ENCODE data around the gene MRGPRX4.
"Not testable (repeated sequence)": the region's sequence is repeated elsewhere in the genome, so short reads cannot be mapped to it uniquely, and the experiment has no call there.

MRGPRX4 gene

DNA sequence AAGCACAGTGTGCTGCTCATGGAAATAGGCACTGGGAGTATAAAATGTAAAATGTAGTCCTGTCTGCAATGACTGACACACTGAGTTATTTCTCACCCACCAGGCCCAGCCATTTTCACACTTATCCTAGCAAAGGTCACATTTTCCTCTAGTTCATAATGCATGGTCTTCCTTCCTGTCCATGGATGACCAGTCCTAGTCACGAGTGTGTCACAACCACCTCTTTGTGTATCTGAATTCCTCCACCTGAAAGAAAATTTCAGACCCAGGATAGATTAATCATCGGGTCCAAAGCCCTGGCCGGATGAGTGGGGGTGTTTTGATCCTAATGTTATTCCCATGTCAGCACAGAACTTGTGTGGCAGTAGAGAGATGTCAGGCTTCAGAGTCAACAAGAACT is at the start of gene MRGPRX4:
Gene MRGPRX4 (plus strand): TSS at position 172 of the 400 bp plus-strand sequence. CDS start 420 bp downstream, outside the sequence.
- TF ChIP-seq GATA1 (IDR thresholded peaks at IDR 0.05; ENCODE audit: low read depth, low read length) (no peak), POLR2A (IDR thresholded peaks at IDR 0.05; ENCODE audit: low read length) (no peak)
- DNase-seq = no peak

DNA sequence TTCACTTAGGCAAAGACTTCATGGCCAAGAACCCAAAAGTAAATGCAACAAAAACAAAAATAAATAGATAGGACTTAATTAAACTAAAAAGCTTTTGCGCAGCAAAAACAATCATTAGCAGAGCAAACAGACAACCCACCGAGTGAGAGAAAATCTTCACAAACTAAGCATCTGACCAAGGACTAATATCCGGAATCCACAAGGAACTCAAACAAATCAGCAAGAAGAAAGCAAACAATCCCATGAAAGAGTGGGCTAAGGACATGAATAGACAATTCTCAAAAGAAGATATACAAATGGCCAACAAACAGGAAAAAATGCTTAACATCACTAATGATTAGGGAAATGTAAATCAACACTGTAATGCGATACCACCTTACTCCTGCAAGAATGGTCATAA is 41.5 kb upstream of the MRGPRX4 start:
- not testable (repeated sequence) for DNase-seq

DNA sequence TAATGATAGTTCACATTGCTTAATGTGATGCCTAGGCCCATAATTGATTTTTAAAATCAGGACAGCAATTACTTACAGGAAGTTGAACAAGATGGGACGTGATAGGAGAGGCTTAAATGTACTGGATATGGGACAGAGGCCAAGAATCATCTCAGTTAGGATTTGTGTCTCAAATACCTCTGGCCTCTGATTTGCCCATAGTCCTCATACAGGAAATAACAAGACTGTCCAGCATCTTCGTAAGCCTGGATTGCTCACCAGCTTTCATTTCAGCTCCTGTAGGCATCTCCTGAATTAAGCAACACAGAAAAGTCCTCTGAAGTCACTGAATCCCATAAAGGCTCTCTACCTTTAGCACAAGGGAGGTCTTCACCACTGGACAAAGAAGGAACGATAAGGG is 40.3 kb upstream of the MRGPRX4 start, which contains the start of gene MRGPRX3:
Gene MRGPRX3 (plus strand): TSS at position 231 of the 400 bp plus-strand sequence. CDS start 4,632 bp downstream, outside the sequence.
- TF ChIP-seq POLR2A (IDR thresholded peaks at IDR 0.05; ENCODE audit: low read length) (no peak), GATA1 (IDR thresholded peaks at IDR 0.05; ENCODE audit: low read depth, low read length) (no peak)
- no peak for DNase-seq

DNA sequence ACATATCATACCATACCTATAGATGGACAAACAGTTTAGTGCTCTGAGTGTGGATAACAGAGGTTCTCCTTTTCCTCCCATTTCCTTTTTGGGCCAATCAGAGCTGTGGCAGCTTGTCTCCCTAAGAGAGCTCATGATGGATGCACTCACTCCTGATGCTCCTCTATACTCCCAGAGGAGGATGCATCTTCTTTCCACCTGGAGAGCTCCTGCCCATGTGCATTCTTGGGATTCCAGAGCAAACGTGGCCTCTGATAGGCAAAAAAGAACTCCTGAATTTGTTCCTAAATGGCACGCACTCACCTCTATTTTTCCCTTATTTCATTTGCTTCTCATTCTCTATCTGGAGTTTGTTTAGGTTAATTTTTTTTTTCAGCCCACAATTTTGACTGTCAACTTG is 37.3 kb upstream of the MRGPRX4 start:
- no peak for TF ChIP-seq POLR2A (IDR thresholded peaks at IDR 0.05; ENCODE audit: low read length)
- TF ChIP-seq GATA1 (IDR thresholded peaks at IDR 0.05; ENCODE audit: low read depth, low read length) = no peak
- DNase-seq = no peak

DNA sequence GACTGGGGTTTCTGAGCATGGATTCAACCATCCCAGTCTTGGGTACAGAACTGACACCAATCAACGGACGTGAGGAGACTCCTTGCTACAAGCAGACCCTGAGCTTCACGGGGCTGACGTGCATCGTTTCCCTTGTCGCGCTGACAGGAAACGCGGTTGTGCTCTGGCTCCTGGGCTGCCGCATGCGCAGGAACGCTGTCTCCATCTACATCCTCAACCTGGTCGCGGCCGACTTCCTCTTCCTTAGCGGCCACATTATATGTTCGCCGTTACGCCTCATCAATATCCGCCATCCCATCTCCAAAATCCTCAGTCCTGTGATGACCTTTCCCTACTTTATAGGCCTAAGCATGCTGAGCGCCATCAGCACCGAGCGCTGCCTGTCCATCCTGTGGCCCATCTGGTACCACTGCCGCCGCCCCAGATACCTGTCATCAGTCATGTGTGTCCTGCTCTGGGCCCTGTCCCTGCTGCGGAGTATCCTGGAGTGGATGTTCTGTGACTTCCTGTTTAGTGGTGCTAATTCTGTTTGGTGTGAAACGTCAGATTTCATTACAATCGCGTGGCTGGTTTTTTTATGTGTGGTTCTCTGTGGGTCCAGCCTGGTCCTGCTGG is 35.3 kb upstream of the MRGPRX4 start:
- no peak for DNase-seq
- no peak for TF ChIP-seq POLR2A (IDR thresholded peaks at IDR 0.05; ENCODE audit: low read length)
- TF ChIP-seq GATA1 (IDR thresholded peaks at IDR 0.05; ENCODE audit: low read depth, low read length) = no peak

DNA sequence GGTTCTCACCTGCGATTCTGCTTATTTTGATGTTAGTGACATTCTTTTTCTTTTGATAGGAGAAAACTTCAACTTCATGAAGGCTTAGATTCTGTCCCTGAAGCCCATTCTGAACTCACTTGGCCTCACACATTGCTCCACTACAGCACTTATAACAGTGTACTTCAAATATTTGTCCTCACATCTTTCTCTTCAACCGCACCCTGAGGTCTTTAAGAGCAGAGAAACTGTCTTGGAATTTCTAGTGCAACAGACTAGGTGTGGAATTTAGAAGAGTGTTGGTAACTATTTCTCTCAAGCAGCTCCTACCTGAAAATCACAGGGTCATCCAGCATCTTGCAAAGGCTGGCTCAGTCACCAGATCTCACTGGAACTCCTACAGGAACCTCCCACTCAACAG is 32.5 kb upstream of the MRGPRX4 start:
- no peak for DNase-seq

DNA sequence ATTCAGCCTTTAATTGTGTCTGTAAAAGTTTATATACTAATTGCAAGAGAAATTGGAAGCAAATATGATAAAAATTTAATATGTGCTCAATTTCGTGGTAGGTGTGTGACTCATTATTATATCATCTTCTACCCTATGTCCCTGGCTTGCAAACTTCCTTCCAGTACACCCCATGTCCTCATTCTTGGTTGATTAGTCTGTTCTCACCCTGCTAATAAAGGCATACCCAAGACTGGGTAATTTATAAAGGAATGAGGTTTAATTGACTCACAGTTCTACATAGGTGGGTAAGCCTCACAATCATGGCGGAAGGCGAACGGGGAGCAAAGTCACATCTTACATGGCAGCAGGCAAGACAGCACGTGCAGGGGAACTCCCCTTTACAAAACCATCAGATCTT is 28.4 kb upstream of the MRGPRX4 start:
- no peak for DNase-seq
- TF ChIP-seq GATA1 (IDR thresholded peaks at IDR 0.05; ENCODE audit: low read depth, low read length) = no peak

More for the DNA sequence above, 32.5 kb upstream of the MRGPRX4 start:
- TF ChIP-seq GATA1 (IDR thresholded peaks at IDR 0.05; ENCODE audit: low read depth, low read length) = no peak
- TF ChIP-seq POLR2A (IDR thresholded peaks at IDR 0.05; ENCODE audit: low read length) = no peak

DNA sequence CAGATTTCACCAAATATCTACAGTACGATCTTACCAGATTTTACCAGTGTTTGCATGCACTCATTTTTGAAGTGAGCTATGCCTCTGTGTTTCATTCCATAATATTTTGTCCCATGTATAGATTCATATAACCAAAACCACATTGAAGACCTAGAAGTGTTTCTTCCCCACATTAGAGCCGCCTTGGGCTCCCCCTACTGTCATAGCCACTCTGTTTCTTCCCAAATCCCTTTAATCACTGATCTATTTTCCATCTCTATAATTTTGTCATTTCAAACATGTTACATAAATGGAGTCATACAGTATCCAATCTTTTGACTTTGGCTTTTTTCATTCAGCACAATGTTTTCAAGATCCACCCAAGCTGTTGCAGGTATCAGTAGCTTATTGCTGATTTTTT is 27.6 kb upstream of the MRGPRX4 start:
- DNase-seq = peak in 1 of 2 experiments; percentile 8

DNA sequence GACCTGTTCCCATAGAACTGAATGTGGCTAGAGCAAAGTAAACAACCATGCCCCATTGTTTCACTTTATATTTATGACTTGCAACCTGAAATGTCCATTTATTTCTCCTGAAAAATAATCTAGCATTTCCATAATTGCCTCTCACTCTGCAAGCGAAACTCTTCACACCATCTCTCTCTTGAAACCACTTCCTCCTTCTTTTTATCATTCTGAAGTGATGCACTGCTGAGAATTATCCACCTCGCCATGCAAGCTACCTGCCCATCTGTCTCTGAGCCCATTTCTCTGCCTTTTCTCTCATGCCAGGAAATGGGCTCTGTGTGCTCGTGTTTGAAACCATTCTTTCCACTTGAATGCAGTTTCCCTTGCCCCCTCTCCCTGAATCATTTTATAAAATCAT is 26.8 kb upstream of the MRGPRX4 start:
- TF ChIP-seq POLR2A (IDR thresholded peaks at IDR 0.05; ENCODE audit: low read length) = no peak
- no peak for TF ChIP-seq GATA1 (IDR thresholded peaks at IDR 0.05; ENCODE audit: low read depth, low read length)
- DNase-seq = no peak

More for the DNA sequence above, 27.6 kb upstream of the MRGPRX4 start:
- TF ChIP-seq POLR2A (IDR thresholded peaks at IDR 0.05; ENCODE audit: low read length) (no peak), GATA1 (IDR thresholded peaks at IDR 0.05; ENCODE audit: low read depth, low read length) (no peak)

DNA sequence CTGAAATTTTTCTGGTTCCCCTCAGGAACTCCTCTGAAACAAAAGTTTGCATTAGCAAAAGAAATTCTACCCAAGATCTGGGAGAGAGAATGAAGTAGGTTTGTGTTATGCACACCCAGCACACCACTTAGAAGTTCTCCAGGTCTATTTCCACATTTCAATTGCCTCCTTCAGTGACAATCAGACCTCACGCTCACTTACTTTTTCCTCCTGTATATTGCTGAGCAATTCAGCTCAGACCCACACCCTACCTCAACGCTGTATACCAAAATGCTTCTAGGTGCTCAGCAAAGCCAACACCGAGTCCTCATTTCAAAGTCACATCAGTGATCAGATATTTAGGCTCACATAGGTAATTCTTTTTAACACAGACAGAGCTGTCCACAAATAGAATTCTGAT is 21.1 kb upstream of the MRGPRX4 start:
- no peak for DNase-seq
- TF ChIP-seq POLR2A (IDR thresholded peaks at IDR 0.05; ENCODE audit: low read length) (no peak), GATA1 (IDR thresholded peaks at IDR 0.05; ENCODE audit: low read depth, low read length) (no peak)

DNA sequence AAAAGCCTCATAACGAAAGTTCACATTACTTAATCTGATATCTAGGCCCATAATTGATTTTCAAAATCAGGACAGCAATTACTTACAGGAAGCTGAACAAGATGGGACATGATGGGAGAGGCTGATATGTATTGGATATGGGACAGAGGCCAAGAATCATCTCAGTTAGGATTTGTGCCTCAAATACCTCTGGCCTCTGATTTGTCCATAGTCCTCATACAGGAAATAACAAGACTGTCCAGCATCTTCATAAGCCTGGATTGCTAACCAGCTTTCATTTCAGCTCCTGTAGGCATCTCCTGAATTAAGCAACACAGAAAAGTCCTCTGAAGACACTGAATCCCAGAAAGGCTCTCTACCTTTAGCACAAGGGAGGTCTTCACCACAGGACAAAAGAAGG is 4.3 kb upstream of the MRGPRX4 start:
- DNase-seq = no peak

DNA sequence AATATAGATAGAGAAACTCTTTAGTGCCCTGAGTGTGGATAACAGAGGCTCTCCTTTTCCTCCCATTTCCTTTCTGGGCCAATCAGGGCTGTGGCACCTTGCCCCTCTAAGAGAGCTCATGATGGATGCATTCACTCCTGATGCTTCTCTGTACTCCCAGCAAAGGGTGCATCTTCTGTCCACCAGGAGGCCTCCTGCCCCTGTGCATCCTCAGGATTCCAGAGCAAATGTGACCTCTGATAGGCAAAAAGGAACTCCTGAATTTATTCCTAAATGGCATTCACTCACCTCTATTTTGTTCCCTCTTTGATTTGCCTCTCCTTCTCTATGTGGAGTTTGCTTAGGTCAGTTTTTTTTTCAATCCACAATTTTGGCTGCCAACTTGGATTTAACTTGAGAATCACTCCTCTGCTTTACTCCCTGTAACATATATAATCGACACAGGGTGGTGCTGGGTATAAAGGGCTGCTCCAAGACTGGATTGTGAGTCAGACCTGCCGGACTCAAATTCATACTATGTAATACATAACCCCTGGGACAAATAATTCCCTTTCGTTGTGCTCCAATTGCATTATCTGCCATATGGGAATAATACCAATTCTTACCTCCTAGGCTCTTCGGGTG is 1.1 kb upstream of the MRGPRX4 start:
- peak in 1 of 2 experiments; percentile 47 for DNase-seq
- no peak for TF ChIP-seq POLR2A (IDR thresholded peaks at IDR 0.05; ENCODE audit: low read length)
- TF ChIP-seq GATA1 (IDR thresholded peaks at IDR 0.05; ENCODE audit: low read depth, low read length) = no peak

More for the DNA sequence above, 4.3 kb upstream of the MRGPRX4 start:
- TF ChIP-seq POLR2A (IDR thresholded peaks at IDR 0.05; ENCODE audit: low read length) (no peak), GATA1 (IDR thresholded peaks at IDR 0.05; ENCODE audit: low read depth, low read length) (no peak)

DNA sequence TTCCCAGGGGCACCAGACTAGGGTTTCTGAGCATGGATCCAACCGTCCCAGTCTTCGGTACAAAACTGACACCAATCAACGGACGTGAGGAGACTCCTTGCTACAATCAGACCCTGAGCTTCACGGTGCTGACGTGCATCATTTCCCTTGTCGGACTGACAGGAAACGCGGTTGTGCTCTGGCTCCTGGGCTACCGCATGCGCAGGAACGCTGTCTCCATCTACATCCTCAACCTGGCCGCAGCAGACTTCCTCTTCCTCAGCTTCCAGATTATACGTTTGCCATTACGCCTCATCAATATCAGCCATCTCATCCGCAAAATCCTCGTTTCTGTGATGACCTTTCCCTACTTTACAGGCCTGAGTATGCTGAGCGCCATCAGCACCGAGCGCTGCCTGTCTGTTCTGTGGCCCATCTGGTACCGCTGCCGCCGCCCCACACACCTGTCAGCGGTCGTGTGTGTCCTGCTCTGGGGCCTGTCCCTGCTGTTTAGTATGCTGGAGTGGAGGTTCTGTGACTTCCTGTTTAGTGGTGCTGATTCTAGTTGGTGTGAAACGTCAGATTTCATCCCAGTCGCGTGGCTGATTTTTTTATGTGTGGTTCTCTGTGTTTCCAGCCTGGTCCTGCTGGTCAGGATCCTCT is 709 bp downstream of the MRGPRX4 start:
- TF ChIP-seq POLR2A (IDR thresholded peaks at IDR 0.05; ENCODE audit: low read length) (no peak), GATA1 (IDR thresholded peaks at IDR 0.05; ENCODE audit: low read depth, low read length) (no peak)

DNA sequence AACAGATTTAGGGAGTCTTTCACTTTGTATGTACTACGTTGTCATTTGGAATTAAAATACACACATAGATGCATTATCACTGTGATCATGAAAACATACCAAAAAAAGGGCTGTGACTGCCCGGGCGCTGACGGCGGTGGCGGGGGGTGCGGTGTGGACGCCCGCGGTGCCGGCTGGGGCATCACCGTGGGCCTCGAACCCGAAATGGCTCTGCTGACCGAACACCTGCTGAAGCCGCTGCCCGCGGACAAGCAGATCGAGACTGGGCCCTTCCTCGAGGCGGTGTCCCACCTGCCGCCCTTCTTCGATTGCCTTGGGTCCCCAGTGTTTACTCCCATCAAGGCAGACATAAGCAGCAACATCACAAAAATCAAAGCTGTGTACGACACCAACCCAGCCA is 16.2 kb downstream of the MRGPRX4 start:
- DNase-seq = no peak
- TF ChIP-seq POLR2A (IDR thresholded peaks at IDR 0.05; ENCODE audit: low read length) (no peak), GATA1 (IDR thresholded peaks at IDR 0.05; ENCODE audit: low read depth, low read length) (no peak)

More for the DNA sequence above, 709 bp downstream of the MRGPRX4 start:
- DNase-seq = no peak

DNA sequence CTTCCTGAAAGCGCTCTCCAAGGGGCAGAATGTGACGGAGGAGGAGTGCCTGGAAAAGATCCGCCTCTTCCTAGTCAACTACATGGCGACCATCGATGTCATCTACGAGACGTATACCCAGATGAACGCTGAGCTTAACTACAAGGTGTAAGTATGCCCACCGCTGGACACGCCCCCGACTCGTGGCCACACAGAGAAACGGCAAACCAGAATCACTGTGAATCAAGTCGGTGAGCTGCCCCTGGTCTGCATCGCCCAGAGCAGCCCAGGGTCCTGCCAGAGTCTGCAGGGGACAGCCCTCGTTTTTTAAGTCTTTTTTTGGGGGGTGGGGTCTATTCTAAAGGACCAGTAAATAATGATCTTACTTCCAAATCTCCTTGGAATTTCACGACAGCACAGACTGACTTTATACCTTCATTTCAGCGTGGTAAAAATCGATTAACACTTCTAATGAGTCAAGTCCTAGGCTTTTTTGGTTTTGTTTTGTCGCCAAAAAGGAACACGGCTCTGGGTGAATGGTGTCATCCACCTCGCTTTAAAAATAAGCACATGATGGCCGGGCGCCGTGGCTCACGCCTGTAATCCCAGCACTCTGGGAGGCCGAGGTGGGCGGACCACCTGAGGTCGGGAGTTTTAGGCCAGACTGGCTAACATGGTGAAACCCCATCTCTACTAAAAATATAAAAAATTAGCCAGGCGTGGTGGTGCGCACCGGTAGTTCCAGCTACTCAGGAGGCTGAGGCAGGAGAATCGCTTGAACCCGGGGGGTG is 17.0 kb downstream of the MRGPRX4 start:
- not testable (repeated sequence) for DNase-seq
